Spleen (tissue), 7 donors: ENCODE measurements around the gene CEP112.

ENCODE experiments used
- CTCF ChIP-seq, 11 experiments: fragments of 200-600 bp in 7 of 11; fragments of 450-650 bp in 4 of 11; sonication (generic) in 4 of 11; IDR thresholded peaks in 8 of 11; conservative IDR thresholded peaks in 3 of 11; 1 replicate in 7 of 11; 2 replicates in 4 of 11; pipeline versions ENCODE4 v1.4.0 to v1.8.0; 2016 to 2021; ENCODE audit warnings: antibody characterized with exemption in 11 of 11, inconsistent platforms in 4 of 11, mild to moderate bottlenecking in 1 of 11
- POLR2A ChIP-seq, 3 donors: fragments of 450-650 bp; IDR thresholded peaks; one replicate each; pipeline ENCODE4 v1.5.1; 2017; ENCODE audit warnings: antibody characterized with exemption in 3 of 3, mild to moderate bottlenecking in 1 of 3
- donor health status: DM: no; HTN: no; CAD: no; lungs with moderate emphysema.
- donor health status: DM: no; HTN: no; CAD: no.
- donor health status: DM: no; HTN: no; CAD: no.

GRCh38 chr17:66098040-66098439 lies 93.9 kb downstream of the CEP112 start:
- no peak for TF ChIP-seq CTCF (IDR thresholded peaks at IDR 0.05 in 8 of 11, conservative IDR thresholded peaks at IDR 0.05 in 3 of 11)
- no peak for TF ChIP-seq POLR2A (IDR thresholded peaks at IDR 0.05)
